COLO829 (cell line): ENCODE data around the gene GPR153.

Source experiments
- DNase-seq: peaks from one replicate; pipeline ENCODE4 v3.0.0; 2012; ENCODE audit warnings: low spot score

Gene GPR153

DNA sequence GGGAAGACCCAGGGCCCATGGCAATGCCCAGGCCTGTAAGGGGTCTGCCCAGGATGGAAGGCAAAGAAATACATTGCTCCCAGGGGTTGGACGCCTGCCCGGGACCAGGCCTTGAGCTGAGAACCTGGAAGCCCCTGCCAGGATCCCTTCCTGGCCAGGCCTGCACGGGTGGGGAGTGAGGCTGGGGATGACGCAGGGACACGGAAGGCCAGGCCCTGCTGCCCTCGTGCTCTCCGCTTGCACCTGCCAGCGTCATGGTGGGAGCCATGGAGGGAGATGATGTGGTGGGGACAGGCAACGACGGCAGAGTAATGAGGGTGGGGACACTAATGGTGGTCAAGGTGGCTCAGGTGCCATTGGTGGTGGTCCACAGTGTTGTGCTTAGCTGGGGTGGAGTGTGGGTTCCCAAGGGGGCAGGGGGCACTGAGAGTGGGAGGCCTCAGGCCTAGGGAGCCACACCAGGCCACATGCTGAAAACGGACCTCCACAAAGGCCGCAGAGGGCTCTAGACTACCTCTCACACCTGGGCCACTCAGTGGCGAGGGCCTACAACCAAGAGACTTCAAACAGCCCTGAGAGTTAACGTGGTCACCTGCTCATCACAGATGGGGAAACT lies 12.6 kb downstream of the GPR153 start:
- no peak for DNase-seq

GRCh38 chr1:6247651-6248050 lies 13.2 kb downstream of the GPR153 start:
- no peak for DNase-seq

- peak; percentile 58 for DNase-seq
These were observed 14.1 kb downstream of the GPR153 start for GRCh38 chr1:6246497-6247467.

DNA sequence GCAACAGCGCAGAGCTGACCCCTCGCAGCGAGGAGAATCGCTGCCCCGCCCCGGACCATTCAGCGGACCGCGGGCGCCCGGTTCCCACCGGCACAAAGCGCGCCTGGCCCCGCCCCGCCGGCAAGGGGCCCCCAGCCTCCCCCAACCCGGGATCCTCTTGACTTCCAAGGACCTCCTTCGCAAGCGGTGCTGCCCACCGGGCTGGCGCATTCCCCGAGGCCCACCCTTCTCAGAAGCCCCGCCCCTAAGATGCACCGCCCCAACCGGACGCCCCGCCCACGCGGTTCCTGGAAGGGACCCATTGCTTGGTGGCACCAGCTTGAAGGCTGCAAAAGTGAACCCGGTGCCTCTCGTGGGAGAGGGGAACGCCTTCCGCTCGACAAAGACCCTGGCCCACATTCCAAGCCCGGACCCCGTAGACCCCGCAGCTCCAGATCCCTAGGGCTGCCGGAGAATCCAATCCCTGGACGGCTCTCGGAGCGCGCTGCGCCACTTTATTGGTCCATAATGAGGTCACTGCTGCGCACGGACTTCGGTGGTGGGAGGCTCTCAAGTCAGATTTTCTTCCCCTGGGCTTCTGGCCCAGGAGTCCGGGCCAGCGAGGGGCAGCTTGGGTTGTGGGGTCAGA lies 14.9 kb downstream of the GPR153 start:
- DNase-seq: no peak

- peak; percentile 65 for DNase-seq
These were observed 15.6 kb downstream of the GPR153 start for GRCh38 chr1:6245086-6245868.

- DNase-seq: no peak
These were observed 16.4 kb downstream of the GPR153 start for GRCh38 chr1:6244401-6245049.

DNA sequence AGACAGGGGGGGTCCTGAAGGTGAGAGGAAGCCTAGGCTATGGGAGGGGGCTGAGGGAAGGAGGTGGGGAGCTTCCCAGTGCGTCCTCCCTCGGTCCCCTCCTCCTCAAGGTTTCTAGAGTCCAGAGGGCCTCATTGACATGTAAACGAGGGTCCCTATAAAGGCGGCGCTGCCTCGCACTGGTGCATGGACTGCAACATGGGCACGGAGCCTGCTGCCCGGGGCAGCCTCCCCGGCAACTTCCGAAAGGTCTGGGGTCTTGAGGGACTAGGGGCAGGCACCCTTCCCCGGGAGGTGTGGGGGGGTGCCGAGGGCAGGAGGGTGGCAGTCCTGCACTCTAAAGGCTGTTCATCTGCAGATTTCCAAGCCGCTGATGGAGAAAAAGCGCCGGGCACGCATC lies 16.9 kb downstream of the GPR153 start, which contains the start of gene HES3:
Gene HES3, plus strand, starts transcription at position 187 of the 400 bp plus-strand sequence. Its CDS starts 187 bp downstream, at position 374.
- DNase-seq: no peak

DNA sequence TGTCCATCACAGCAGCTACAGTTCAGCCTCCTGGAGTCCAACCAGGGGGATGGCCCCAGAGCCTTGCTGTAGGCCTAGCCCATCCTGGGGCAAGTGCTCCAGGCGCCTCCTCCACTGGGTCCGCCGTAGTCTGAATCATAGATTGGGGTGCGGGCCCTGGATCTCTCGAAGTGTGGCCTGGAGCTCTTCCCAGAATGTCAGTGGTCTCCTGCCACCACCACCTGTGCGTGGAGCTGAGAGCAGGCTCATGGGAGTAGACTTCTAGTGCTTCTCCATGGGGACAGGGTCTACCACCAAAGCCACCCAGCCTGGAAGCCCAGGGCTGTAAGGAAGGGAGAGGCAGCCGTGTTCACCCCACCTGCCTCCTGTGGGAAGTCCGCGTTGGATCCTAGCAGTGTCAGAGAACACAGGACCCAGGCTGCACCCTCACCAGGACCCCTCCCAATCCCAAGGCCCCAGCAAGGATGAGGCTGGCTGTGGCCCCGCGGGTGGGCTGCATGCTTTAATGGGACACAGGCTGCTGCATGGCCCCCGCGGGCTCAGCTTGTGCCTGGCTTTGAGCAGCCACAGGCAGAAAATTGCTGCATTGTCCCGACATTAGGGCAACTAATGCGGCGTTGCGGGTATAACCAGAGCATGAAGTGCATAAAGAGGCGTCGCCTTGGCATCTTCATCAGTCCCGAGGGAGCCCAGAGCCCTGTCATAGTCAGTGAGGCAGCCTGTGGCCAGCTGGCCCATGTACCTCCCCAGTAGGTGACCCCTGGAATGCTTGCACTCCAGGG lies 17.7 kb downstream of the GPR153 start:
- no peak for DNase-seq

GRCh38 chr1:6241887-6242740 lies 18.8 kb downstream of the GPR153 start:
- DNase-seq: no peak

DNA sequence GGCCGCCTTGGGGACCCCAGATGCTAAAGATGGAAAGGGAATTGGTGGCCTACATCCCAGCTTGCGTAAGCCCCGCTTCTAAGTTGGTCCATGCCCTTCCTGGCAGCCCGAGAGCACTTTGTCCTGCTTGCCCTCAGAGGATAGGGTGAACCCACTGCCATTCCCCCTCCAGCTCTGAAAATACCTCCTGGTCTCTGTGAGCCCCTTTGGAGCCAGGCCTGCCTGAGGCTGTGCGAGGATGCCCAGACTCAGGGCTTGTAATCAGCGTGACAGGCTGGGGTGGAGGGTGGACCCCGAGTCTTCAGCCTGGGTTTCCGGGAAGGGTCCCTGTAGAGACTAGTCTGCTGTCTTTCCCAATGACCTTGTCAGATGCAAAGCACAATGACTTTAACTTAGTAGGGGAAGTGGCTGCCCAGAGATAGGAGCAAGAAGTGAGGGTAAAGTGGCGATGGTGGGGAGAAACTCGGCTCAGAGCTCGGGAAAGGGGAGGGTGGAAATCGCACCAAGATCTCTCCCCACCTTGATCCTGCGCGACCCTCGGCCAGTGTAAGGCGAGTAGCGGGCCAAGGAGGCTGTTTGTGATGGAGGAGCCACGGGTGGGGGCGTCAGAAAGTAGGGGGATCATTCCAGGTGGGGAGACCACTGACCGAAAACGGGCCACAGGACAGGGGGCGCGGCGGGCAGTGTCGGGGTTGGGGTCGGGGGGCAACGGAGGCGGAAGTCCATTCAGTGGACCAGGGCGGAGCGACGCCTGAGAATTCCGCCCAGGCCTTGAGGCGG lies 19.6 kb downstream of the GPR153 start:
- no peak for DNase-seq

- DNase-seq: no peak
These were observed 20.7 kb downstream of the GPR153 start for GRCh38 chr1:6239950-6240768.

- DNase-seq: no peak
These were observed 21.6 kb downstream of the GPR153 start for GRCh38 chr1:6239213-6239752.

DNA sequence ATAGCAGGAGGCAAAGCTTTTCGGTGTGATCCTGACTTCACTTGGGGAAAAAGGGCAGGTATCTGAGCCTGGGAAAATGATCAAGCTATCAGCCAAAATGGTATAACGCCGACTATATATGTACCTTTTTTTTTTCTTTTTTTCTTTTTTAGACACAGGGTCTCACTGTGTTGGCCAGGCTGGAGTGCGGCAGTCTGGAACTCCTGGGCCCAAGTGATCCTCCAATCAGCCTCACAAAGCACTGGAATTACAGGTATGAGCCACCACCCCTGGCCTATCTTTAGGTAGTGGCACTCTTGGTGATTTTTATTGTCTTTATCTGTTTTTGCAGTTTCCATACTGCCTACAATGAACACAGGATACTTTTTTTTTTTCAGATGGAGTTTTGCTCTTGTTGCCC lies 23.8 kb downstream of the GPR153 start:
- no peak for DNase-seq

GRCh38 chr1:6235296-6235677 lies 25.6 kb downstream of the GPR153 start:
- no peak for DNase-seq

DNA sequence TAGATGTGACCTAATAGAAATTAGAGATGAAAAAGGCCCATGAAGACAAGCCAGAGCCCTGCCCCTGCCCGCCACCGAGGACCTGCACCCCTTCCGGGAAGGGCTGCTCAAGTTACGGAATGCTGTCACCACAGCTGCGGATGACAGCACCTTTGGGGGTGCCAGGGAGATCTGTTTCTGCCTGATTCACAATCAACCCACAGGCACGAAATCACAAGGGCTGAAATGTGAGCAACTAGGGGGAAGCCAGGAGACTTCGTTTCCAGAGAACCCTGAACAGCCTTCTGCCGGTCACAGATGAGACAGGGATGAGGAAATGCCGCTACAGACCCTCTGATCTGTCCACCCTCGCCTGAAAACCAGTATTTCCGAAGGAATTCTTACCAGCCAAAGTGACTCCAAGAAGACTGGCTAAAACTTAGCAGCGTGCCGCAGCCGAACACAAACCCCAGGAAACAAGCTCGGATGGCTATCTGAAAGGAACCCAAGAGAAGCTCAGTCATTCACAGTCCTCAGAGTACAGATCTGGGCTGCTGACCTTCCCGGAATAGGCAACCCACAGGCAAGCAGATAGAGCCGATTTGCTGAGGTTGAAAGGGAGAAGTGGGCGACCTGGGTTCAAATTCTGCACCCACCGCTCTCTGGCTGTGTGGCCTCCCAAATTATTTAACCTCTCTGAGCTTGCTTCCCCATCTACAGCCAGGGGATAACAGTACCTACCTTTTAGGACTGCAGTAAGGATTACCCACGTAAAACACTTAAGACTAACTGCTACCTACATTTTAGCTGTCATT lies 26.2 kb downstream of the GPR153 start:
- no peak for DNase-seq

GRCh38 chr1:6233376-6233775 lies 27.5 kb downstream of the GPR153 start:
- DNase-seq: no peak

- DNase-seq: no peak
These were observed 35.2 kb downstream of the GPR153 start for GRCh38 chr1:6225651-6226050.
